Activated CD8-positive, alpha-beta T cell treated with anti-CD3 and anti-CD28 coated beads for 36 hours (primary cell): ENCODE data around the gene DLG2. TPM values are rescaled to one million over a fixed set of nuclear protein-coding genes. Genes with fewer than 3 reads are reported as not detected.
A peak's percentile ranks its signal among the peaks of the same experiment; 100 is the strongest.

Experiments
- ATAC-seq: fragments of 200-7000 bp; cut with Tn5 transposase; one replicate; pipeline ENCODE4 v1.10.0; 2021; ENCODE audit warnings: mild to moderate bottlenecking, moderate library complexity
- CTCF ChIA-PET: fragments of 350-600 bp; sonication (Branson Sonifier 250); formaldehyde crosslinking; loops from one replicate; lab custom pipeline; 2021; ENCODE audit warnings: antibody characterized with exemption; lab: Charles Lee
- POLR2A ChIA-PET: fragments of 350-600 bp; sonication (Branson Sonifier 250); formaldehyde crosslinking; loops from one replicate; lab custom pipeline; 2021; ENCODE audit warnings: antibody characterized with exemption; lab: Charles Lee
- DNase-seq: peaks from one replicate; pipeline ENCODE4 v3.0.0-alpha.2; 2020
- H3K27ac Mint-ChIP-seq: one replicate; pipeline ENCODE4 v1.8.0; 2021; ENCODE audit warnings: mild to moderate bottlenecking, mixed read lengths
- H3K27me3 Mint-ChIP-seq: one replicate; pipeline ENCODE4 v1.8.0; 2021; ENCODE audit warnings: mixed read lengths
- H3K36me3 Mint-ChIP-seq: one replicate; pipeline ENCODE4 v1.8.0; 2021; ENCODE audit warnings: low read depth, mixed read lengths
- H3K4me1 Mint-ChIP-seq: one replicate; pipeline ENCODE4 v1.8.0; 2021; ENCODE audit warnings: low read depth, mixed read lengths
- H3K4me3 Mint-ChIP-seq: one replicate; pipeline ENCODE4 v1.8.0; 2021; ENCODE audit warnings: mild to moderate bottlenecking, moderate library complexity, mixed read lengths
- H3K9me3 Mint-ChIP-seq: one replicate; pipeline ENCODE4 v1.8.0; 2021; ENCODE audit warnings: mixed read lengths
- CTCF ChIP-seq: fragments of 200-600 bp; IDR thresholded peaks from one replicate; pipeline ENCODE4 v1.8.0; 2022; ENCODE audit warnings: antibody characterized with exemption, mild to moderate bottlenecking
- intact Hi-C: fragments of 100-400 bp; cut with micrococcal nuclease; formaldehyde crosslinking; loops from one replicate; pipeline ENCODE4 v1.10.0; 2022
- total RNA-seq, 2 experiments: library from RNA; stranded (reverse); gene quantifications; one replicate each; pipeline ENCODE4 v1.2.3, GENCODE V29; 2021

DLG2 gene
- total RNA-seq, 2 experiments from 2014 or later: 2.2 to 2.6 TPM

DNA sequence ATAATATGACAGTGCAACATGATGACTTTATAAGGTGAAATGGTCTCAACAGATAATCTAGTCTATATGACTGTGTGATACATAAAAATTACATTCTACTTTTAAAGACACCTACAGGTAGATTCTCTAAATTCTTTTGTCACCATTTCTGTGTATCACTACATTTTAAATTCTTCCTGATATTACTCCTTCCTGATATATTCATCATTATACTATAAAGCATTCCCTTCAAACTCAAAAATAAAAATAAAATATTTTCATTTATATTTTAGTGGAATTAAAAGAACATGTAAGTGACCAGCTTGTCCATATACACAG, 1062.3 kb downstream of the DLG2 start:
- no peak overlapping the region for H3K4me3 Mint-ChIP-seq
- no peaks in the 10 kb centered on the region for H3K4me1 Mint-ChIP-seq
- no peaks in the 10 kb centered on the region for H3K27me3 Mint-ChIP-seq
- intact Hi-C loops: loop anchor here (5.0 kb wide), 1 partner anchor 738 kb away; no protein-coding TSS in a partner anchor
- H3K27ac Mint-ChIP-seq: no peak overlapping the region
- ATAC-seq (no peak), DNase-seq (no peak)
- CTCF ChIA-PET: interaction anchor here (0.9 to 1.6 kb wide), 8 partner anchors 9 to 33 kb away, joined by 3 to 6 read pairs (median 4); no protein-coding TSS in a partner anchor
- peaks cover 6% of the 10 kb centered on the region for H3K9me3 Mint-ChIP-seq
- TF ChIP-seq CTCF: peak; percentile 39
- POLR2A ChIA-PET: no interaction called here
- H3K36me3 Mint-ChIP-seq: no peaks in the 10 kb centered on the region

DNA sequence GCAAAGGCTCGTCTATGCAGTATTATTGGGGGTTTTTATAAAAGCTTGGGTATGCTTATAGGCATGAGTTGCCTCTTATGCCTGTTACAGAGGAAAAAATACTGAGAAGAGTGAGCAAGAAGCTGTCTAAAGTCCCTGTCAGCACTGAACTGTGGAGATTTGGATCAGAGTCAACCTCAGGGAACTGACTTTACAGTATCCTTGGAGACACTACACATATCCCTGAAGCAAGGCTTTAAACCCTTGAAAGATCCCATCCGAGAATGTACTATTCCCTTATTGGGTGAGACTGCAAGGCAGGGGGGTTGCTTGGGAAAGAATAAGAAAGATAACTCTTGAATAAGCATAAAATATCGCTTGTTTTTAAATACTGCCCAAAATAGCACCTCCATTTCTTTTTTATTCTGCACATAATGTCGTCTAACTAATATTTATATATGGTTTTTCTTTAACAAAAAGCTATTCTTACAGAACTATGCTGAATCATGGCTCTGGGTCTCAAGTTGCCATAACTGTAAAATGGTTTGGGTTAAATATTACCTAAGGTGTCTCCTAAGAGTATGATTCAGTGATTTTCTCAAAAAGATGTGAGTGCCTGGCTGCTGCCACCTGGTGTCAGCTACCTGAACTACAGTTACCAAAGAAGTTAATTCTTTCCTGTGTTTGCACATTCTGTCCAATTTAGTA, 1062.8 kb downstream of the DLG2 start:
- peak; percentile 34 for ATAC-seq
- ChIA-PET CTCF (interaction anchor here (0.9 to 1.6 kb wide), 9 partner anchors 8 to 180 kb away, joined by 3 to 6 read pairs (median 3); no protein-coding TSS in a partner anchor), POLR2A (no interaction called here)
- peak; percentile 43 for DNase-seq
- H3K27ac Mint-ChIP-seq: no peak overlapping the region
- H3K4me1 Mint-ChIP-seq: no peaks in the 10 kb centered on the region
- H3K27me3 Mint-ChIP-seq: no peaks in the 10 kb centered on the region
- H3K4me3 Mint-ChIP-seq: no peak overlapping the region
- peaks cover 3% of the 10 kb centered on the region for H3K9me3 Mint-ChIP-seq
- TF ChIP-seq CTCF: peak; percentile 82
- no peaks in the 10 kb centered on the region for H3K36me3 Mint-ChIP-seq
- intact Hi-C loops: loop anchor here (5.0 kb wide), 1 partner anchor 737 kb away; no protein-coding TSS in a partner anchor

DNA sequence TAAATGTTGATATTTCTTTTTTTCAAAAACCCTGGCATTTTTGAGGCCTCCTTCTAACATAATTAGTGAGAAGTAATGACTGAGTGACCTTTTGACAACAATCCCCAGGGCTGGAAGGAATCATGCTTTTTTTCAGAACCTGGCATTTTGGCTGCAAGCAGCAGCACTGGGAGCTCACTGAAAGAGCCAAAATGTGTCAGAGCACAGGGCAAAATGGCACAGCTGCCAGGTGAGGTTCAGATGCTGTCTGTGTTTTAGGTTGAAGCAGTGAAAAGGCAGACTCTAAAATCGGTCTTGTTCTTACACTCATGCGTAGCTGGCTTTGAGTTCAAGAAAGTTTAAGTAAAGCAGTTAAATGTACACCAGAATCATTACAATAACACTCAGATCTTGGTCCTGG, 1063.8 kb downstream of the DLG2 start:
- ChIA-PET CTCF (interaction anchor here (1.0 to 1.2 kb wide), 2 partner anchors 179 to 727 kb away, joined by 3 to 6 read pairs; no protein-coding TSS in a partner anchor), POLR2A (no interaction called here)
- no peaks in the 10 kb centered on the region for H3K36me3 Mint-ChIP-seq
- H3K27ac Mint-ChIP-seq: no peak overlapping the region
- ATAC-seq (no peak), DNase-seq (no peak)
- H3K4me1 Mint-ChIP-seq: no peaks in the 10 kb centered on the region
- H3K9me3 Mint-ChIP-seq: no peaks in the 10 kb centered on the region
- H3K4me3 Mint-ChIP-seq: no peak overlapping the region
- no peak for TF ChIP-seq CTCF
- H3K27me3 Mint-ChIP-seq: no peaks in the 10 kb centered on the region
- intact Hi-C loops: loop anchor here (5.0 kb wide), 1 partner anchor 736 kb away; no protein-coding TSS in a partner anchor

DNA sequence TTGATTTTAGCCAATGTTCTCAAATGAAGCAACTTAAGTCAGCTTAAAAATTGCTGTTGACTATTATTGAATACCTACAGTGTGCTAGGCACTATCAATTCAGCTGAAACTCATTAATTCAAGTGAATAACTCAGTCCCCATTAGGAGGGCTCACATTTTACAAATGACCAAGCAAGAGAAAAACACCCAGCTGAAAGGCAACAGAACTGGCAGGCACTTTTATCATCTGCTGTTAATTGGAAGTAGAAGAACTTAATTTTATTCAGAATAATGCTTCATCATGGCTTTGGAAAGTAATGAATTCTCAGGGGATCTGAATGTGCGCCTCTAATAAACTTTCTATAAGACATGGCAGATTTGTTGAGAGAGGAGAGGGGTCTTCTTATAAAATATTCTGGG, 1066.9 kb downstream of the DLG2 start:
- no peak for TF ChIP-seq CTCF
- ATAC-seq: no peak
- Mint-ChIP-seq H3K9me3 (no peaks in the 10 kb centered on the region), H3K4me3 (no peak overlapping the region), H3K27ac (no peak overlapping the region), H3K27me3 (no peaks in the 10 kb centered on the region), H3K4me1 (no peaks in the 10 kb centered on the region), H3K36me3 (no peaks in the 10 kb centered on the region)
- DNase-seq: no peak
- intact Hi-C loops: loop anchor here (5.0 kb wide), 1 partner anchor 733 kb away; no protein-coding TSS in a partner anchor
- POLR2A ChIA-PET: no interaction called here
- CTCF ChIA-PET: no interaction called here
